GM21825 (cell line): ENCODE data around the gene MAN1C1.

Source experiments
- ATAC-seq: cut with Tn5 transposase; IDR thresholded peaks from one replicate; pipeline ENCODE4 v1.9.1; 2021; ENCODE audit warnings: mild to moderate bottlenecking, moderate library complexity; ENCODE audit not compliant: unreplicated experiment

The MAN1C1 gene

GRCh38 chr1:25796811-25797458, 180.3 kb downstream of the MAN1C1 start:
- no peak for ATAC-seq

- ATAC-seq = no peak
Observed at GRCh38 chr1:25797939-25798338, 181.3 kb downstream of the MAN1C1 start.

- no peak for ATAC-seq
Observed at GRCh38 chr1:25798666-25799351, 182.2 kb downstream of the MAN1C1 start.

- no peak for ATAC-seq
Observed at GRCh38 chr1:25799352-25799934, 182.9 kb downstream of the MAN1C1 start.

GRCh38 chr1:25799935-25800702, 183.5 kb downstream of the MAN1C1 start, which contains the start of gene SELENON:
Gene SELENON (plus strand): TSS chr1:25800193. CDS start chr1:25800231, 38 bp downstream.
- no peak for ATAC-seq

GRCh38 chr1:25800703-25801377, 184.2 kb downstream of the MAN1C1 start:
- no peak for ATAC-seq

- ATAC-seq = no peak
Observed at GRCh38 chr1:25802915-25803314, 186.3 kb downstream of the MAN1C1 start.

- ATAC-seq = no peak
Observed at GRCh38 chr1:25803368-25803767, 186.8 kb downstream of the MAN1C1 start.

- no peak for ATAC-seq
Observed at GRCh38 chr1:25804244-25804963, 187.8 kb downstream of the MAN1C1 start.

GRCh38 chr1:25804964-25805862, 188.6 kb downstream of the MAN1C1 start:
- no peak for ATAC-seq

GRCh38 chr1:25805863-25806225, 189.3 kb downstream of the MAN1C1 start:
- no peak for ATAC-seq

- ATAC-seq = no peak
Observed at GRCh38 chr1:25806418-25806817, 189.8 kb downstream of the MAN1C1 start.

- ATAC-seq = no peak
Observed at GRCh38 chr1:25807480-25808390, 191.1 kb downstream of the MAN1C1 start.

GRCh38 chr1:25808481-25809244, 192.1 kb downstream of the MAN1C1 start:
- no peak for ATAC-seq

GRCh38 chr1:25809283-25809926, 192.8 kb downstream of the MAN1C1 start:
- ATAC-seq = no peak

GRCh38 chr1:25809929-25810328, 193.3 kb downstream of the MAN1C1 start:
- no peak for ATAC-seq
